ENCODE measurements around the gene AK1.

AK1 gene, protein sequence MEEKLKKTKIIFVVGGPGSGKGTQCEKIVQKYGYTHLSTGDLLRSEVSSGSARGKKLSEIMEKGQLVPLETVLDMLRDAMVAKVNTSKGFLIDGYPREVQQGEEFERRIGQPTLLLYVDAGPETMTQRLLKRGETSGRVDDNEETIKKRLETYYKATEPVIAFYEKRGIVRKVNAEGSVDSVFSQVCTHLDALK

DNA sequence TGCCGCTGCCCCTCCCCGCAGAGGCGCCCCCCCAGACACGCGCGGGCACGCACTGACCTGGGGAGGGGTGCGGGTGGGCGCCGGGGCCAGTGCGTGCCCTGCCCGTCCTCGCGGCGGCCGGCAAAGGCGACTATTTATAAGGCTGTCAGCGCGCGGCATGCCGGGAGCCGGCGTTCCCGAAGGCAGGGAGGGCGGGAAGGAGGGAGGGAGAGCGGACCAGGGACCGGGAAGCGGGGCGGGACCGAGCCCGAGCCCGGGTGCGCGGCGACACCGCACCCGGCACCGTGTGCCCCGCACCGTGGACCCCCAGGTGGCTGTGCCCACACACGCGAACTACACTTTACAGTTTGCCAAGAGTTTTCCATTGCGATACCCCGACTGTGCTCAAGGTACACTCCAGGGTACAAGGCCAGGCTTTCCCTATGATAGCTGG is at the start of gene AK1:
Gene AK1, minus strand, starts transcription at position 110 of the 433 bp plus-strand sequence. CDS start 3,058 bp downstream, outside the sequence.
- peak within 1 kb of the TSS; percentile 56 for H3K4me3 ChIP-seq (ENCODE audit: low read depth, low read length)
- DNase-seq (ENCODE audit: low read depth) = no peak

DNA sequence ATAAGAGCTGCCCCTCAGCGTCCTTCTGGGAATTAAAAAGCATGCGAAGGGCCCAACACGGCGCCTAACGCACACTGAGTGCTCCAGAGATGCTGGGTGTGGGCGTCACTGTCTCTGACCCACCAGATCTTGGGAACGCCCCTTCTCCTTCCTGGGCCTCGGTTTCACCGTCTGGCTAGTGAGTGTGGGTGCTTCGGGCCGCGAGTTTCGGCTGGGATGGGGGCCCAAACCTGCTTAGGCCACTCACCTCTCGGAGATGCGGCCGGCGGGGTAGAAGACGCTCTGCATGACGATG is 49.4 kb upstream of the AK1 start:
- peak overlapping the region; percentile 30 for H3K4me3 ChIP-seq (ENCODE audit: low read depth, low read length)
- DNase-seq (ENCODE audit: low read depth) = no peak

DNA sequence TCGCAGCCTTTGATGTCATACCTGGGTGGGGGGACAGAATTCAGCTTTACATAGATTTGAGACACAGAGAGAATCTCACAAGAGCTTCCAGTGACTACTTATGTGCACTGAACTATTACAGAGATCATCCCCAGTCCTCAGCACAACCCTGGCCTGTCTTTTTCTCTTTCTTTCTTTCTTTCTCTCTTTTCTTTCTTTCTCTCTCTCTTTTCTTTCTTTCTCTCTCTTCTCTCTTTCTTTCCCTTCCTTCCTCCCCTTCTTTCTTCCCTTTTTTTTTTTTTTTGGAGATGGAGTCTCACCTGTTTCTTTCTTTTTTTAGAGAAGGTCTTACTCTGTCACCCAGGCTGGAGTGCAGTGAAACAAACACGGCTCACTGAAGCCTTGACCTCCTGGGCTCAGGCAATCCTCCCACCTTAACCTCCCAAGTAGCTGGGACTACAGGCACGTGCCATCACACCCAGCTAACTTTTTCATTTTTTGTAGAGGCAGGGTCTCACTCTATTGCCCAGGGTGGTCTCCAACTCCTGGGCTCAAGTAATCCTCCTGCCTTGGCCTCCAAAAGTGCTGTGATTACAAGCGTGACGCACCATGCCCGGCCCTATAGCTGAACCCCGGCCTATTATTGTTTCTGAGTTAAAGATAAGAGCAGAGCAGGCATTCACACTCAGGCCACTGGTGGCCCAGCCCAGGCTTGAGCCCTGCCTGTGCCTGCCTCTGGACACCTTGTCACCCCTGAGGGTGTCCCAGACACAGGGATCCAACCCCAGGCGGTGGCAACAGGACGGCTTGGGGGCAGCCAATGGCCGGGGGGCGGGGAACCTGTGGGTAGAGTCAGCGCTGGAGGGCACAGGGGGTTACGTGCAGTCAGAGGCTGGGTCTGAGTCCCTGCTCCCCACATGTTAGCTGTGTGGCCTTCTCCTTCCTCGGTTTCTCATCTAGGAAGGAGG is 48.8 kb upstream of the AK1 start:
- DNase-seq (ENCODE audit: low read depth) = no peak
- peak overlapping the region; percentile 30 for H3K4me3 ChIP-seq (ENCODE audit: low read depth, low read length)

DNA sequence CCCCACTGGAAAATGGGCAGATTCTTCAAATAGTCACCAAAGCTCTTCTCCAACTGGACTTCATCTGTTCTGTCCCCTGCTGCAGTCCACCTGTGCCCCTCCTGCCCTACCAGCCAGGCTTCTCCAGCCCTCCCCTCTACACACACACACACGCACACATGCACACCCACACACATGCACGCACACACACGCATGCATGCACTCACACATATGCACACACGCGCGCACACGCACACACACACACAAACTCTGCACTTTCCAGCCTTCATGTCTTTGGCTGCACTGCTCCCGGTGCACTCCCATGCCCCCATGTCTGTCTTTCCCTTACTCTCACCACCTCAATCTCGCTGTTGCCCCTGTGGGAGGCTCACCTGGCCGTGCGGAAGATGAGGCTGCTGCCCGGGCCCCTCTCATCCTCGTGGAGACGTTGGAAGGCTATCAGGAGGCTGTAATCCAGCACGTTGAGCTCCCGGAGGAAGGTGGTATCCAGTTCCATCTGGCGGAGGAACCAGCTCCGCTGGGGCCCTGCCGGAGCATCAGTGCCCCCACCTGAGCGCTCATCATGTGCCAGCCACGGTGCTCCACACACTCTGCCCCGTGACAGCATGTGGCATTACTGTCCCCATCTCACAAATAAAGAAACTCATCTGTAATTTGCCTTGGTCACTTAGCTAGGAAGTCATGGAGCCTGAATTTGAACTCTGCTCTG is 47.4 kb upstream of the AK1 start:
- no peak for DNase-seq (ENCODE audit: low read depth)
- no peak overlapping the region for H3K4me3 ChIP-seq (ENCODE audit: low read depth, low read length)

DNA sequence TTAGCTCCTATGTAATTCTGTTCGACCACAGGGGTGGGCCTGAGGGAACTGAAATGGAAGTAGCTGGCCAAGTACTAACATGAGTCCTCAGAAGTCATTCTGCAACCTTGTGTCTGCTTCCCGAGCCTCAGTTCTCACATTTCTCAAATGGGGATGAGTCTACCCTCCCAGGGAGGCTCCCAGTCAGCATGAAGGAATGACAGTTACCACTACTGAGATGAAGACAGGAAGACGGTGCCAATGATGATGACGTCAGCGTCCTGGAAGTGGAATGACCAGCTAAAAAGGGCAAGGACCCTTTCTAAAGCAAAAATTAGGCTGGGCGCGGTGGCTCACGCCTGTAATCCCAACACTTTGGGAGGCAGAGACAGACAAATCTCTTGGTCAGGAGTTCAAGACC is 46.3 kb upstream of the AK1 start:
- no peak overlapping the region for H3K4me3 ChIP-seq (ENCODE audit: low read depth, low read length)
- DNase-seq (ENCODE audit: low read depth) = peak; percentile 99

DNA sequence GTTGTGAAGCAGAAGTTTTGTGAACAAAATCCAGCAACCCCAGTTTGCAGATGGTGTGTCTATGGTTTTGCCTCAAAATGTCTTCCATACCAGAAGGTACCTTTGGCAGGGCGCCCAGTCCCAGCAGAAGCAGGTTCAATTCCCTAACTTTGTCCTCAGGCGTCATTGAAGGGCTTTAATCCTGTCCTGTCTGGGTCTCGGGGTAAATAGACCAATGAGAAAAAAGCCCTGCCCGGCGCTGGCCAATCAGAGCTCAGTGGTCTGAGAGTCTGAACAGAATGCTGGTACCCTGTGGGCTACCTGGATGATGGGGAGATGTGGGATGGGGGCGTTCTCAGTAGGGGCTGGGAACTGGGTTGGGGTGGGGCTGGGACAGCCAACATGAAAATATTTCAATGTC is 45.6 kb upstream of the AK1 start:
- DNase-seq (ENCODE audit: low read depth) = no peak
- no peak overlapping the region for H3K4me3 ChIP-seq (ENCODE audit: low read depth, low read length)

DNA sequence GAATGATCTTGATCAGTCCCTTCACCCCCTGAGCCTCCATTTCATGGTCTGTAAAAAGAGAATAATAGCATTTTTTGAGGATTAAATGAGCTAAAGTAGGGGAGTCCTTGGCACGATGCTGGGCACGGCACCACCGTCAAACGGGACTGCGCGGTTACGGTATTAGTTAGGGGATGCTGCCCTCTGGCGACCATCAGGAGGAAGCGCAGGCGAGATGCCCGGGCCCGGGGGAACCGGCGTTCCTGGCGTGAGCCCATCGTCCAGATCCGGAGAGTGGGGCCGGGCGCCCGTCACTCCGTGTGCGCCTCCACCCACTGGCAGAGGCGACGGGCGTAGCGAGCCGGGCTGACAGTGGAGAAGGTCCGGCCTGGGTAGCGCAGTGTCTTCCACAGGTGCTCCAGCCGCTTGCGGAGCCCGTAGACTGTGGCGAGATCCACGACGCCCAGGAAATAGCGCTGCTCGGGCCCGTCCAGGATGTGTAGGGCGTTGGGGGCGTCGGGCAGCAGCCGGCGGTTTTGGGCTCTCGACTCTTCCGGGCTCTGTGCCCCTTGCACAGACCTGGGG is 44.2 kb upstream of the AK1 start:
- H3K4me3 ChIP-seq (ENCODE audit: low read depth, low read length) = peak overlapping the region; percentile 5
- no peak for DNase-seq (ENCODE audit: low read depth)

DNA sequence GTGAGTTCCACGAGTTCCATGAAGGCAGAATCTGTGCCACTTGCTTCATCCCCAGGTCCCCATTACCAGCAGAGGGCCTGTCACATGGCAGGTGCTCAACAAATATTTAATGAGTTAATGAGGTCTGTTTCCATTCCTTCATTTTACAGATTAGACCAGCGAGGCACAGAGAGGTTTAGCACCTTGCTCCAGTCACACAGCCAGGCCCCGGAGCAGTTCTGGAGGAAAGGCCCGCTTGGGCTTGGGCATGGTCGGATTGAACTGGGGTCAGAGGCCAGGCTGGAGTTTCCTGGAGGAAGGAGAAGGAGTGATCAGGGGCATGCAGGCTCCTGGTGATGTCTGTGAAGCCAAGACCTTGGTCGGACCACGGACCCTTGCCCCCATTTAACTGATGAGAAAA is 43.3 kb upstream of the AK1 start:
- DNase-seq (ENCODE audit: low read depth) = no peak
- H3K4me3 ChIP-seq (ENCODE audit: low read depth, low read length) = no peak overlapping the region

DNA sequence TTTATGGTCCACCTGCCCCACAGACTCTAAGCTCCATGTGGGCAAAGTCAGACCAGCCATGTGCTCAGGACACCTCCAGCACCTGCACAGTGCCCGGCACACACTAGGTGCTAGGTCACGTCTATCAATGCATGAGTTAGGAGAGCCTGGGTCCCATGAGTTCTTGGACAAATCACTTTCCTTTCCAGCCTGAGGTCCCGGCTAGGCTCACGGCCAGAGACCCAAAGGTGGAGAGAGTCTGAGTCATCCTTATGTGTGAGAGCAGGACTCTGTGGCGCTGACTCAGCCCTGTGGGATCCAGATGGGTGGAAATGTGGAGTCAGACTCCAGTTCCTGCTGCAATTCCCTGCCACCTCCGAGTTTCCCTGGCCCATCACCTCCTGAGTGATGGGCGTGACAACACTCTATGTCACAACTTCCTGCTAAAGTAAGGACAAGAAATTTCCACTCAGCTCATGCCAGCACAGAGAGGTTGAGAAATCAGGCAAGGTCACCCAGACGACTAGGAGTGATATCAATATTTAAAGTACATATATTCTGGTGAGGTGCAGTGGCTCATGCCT is 41.9 kb upstream of the AK1 start:
- peak; percentile 98 for DNase-seq (ENCODE audit: low read depth)
- no peak overlapping the region for H3K4me3 ChIP-seq (ENCODE audit: low read depth, low read length)

DNA sequence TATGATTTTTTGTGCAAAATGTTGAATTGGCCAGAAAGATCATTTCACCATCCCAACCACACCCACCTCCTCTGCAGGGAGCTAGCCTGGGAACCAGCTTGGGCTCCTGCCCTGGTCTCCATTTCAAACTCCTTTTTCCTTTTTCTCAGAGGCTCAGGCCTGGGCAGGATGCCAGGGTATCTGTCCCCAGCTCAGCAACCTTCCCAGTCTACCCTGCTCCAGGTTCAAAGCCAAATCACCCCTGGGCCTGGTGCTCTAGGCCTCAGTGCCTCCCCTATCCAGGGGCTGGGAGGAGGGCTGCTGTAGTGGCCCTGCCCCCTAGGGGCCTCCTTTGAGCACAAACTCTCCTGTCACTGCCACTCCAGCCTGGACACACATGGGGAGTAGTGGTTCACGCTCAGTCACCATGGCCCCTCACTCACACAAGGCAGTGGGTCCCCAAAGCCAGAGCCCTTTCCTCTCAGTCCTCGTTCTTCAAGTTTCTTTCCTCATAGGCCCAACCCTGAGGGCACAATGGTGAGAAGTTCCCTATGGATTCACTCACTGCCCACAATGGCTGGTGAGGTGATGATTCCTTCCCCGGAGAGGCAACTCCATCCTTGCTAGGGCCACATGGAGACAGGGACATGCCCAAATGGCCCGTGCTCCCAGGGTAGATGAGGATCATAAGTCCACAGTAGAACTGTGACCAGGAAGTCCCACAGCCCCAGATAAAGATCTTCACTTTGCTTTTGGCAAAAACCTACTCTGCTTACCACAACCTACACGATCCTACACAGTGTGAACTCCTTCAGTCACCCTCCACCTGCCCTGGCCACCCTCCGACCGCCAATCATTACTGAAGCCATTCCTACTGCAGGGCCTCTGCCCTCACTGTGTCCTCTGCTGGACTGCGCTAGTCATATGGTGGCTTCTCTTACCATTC is 41.0 kb upstream of the AK1 start:
- no peak overlapping the region for H3K4me3 ChIP-seq (ENCODE audit: low read depth, low read length)
- no peak for DNase-seq (ENCODE audit: low read depth)

DNA sequence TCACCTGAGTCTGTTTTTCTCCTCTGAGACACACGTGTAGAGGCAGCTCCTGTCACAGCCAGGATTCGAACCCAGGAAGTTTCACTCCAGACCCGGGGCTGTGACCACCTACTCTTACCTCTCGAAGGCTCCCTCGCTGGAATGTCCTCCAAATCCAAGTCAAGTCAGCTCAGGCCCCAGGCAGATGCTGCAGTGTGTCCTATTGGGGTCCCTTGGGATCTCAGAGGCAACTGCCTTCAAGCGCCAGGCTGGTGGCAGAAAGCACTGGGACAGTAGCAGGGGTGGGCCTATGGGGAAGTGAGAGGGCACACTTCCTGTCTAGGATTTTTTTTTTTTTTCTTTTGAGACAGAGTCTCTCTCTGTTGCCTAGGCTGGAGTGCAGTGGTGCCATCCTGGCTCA is 40.1 kb upstream of the AK1 start:
- DNase-seq (ENCODE audit: low read depth) = no peak
- H3K4me3 ChIP-seq (ENCODE audit: low read depth, low read length) = no peak overlapping the region

DNA sequence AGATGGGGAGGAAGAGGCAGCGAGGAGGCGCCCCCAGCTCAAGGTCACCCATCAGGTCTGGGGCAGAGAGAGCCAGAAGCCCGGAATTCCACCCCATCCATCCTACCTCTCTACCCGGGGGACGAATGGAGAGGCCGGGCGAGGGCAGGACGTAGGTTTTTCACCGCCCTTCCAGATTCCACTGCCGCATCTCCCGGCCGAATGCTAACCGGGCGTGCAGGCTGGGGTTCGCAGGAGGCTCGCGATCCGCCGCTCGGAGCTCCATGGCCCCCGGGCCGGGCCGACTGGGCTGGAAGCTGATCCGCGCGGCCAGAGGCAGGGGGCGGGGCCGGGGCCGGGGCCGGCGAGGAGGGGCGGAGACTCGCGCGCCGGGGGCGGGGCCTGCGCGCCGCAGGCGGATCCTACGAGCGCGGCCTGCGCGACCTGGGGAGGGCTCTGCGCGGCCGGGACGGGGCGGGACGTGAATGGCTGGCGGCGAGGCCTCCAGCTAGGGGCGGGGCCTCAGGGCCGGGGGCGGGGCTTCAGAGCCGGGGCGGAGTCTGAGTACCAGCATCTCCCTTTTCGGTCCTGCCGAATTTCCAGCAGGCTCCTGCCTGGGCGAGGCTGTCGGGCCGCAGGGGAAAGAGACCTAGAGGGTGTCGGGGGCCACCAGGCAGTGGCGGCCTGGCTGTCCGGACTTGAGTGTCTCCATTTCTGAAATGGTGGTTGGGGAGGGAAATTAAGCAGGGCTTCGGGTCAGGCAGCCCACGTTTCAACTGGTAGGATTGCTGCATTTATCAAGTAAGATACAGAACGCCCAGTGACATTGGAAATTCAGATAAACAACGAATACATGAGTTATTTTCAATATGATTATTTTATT is 39.5 kb upstream of the AK1 start, which contains the start of gene ST6GALNAC4:
Gene ST6GALNAC4, minus strand, starts transcription at position 322 of the 862 bp plus-strand sequence. CDS start 622 bp downstream, outside the sequence.
- DNase-seq (ENCODE audit: low read depth) = peak; percentile 61
- peak within 1 kb of the TSS; percentile 68 for H3K4me3 ChIP-seq (ENCODE audit: low read depth, low read length)

DNA sequence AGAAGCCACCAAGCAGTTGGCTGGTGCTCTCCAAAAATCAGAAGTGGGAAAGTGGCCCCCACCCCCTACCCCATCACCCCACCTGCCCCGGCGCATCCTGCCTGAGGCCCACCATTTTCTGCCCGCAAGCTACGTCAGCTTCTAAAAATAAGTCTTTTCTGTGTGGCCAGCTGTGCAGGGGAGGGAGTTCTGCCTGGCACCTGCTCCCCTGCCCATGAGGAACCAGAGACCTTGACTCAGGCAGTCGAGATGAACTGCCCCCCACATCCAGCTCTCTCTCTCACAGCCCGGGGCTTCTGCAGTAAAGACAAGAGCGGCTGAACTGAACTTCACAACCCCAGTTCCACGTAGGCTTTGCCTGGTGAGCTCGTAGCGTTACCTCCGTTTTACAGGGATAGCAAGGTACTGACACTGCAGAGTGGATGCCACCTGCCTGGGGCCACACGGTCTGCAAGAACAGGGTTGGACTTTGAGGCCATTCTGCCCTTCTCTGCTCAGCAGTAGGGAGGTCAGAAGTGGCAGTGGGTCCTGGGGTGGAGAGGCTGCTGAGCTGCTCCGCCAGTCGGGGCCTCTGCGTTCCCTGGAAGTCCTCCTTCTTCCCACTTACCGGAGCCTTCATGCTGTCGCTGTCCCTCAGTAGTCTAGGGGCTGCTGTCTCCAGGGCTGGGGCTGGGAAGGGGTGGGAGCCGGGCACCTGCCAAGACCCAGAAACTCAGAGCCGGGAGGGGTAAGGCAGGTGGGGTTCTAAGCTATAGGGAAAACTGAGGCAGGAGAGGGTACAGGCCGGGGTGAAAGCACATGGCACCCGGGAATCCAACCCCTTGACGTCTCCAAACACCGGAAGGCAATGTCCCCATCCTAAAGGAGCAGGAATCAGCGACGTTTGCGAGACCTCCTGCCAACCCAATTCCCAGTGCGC is 38.6 kb upstream of the AK1 start:
- no peak for DNase-seq (ENCODE audit: low read depth)
- H3K4me3 ChIP-seq (ENCODE audit: low read depth, low read length) = peak overlapping the region; percentile 68

DNA sequence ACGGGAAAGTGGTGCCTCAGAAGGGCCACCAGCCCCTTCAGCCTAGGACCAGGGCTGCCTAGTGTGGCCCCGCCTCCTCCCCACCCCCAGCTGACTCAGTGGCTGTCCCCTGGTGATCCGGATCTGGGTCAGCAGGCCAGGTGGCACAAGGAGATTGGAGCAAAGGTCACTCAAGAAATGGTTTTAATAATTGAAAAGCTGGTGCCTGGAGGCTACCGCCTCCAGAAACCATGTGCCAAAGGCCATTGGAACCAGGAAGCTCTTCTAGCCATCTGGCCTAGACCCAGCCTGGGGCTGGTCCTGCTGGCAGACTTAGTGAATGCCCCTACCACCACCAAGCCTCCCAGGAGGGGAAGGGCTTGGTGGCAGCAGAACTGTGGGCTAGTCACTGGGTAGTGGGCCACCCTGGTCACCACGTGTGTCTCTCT is 37.9 kb upstream of the AK1 start:
- DNase-seq (ENCODE audit: low read depth) = no peak
- no peak overlapping the region for H3K4me3 ChIP-seq (ENCODE audit: low read depth, low read length)

DNA sequence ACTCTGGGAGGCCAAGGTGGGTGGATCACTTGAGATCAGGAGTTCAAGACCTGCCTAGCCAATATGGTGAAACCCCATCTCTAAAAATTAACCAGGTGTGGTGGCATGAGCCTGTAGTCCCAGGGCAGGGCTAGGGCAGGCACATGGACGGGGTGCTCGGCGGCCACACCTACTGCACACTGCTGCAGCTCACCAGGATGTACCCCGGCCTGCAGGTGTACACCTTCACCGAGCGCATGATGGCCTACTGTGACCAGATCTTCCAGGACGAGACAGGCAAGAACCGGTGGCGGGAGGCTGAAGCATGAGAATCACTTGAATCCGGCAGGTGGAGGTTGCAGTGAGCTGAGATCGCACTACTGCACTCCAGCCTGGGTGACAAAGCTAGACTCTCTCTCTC is 36.2 kb upstream of the AK1 start:
- no peak for DNase-seq (ENCODE audit: low read depth)
- no peak overlapping the region for H3K4me3 ChIP-seq (ENCODE audit: low read depth, low read length)

DNA sequence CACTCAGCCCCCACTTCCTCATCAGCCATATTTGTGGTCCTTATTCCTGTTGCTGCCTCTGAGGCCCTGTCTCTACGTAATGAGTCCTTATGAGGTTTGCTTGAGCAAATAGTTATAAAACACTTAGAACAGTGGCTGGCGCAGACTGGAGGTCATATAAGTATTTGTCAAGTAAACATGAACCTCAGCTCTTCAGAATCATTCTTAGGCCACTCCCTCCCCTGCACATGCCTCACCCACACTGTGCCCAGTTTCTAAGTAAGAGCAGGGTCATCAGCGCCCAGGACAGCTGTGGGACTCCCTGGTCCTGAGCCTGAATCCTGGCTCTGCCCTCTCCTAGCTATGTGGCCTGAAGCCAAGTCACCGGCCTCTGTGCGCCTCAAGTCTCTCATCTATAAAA is 35.4 kb upstream of the AK1 start:
- no peak for DNase-seq (ENCODE audit: low read depth)

DNA sequence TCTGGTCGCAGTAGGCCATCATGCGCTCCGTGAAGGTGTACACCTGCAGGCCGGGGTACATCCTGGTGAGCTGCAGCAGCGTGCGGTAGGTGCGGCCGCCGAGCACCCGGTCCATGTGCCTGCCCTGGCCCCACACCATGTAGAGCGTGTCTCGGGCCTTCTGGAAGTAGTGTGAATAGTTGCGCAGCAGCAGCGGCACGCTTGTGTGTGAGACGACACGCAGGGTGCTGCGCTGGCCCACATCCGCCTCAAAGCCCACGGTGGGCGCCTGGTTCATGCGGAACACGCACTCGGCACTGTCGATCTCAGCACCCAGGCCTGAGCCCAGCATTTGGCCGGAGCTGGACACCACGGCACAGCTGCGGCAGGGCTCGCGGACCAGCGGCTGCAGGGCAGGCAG is 34.8 kb upstream of the AK1 start:
- no peak overlapping the region for H3K4me3 ChIP-seq (ENCODE audit: low read depth, low read length)
- DNase-seq (ENCODE audit: low read depth) = no peak

More for the DNA sequence above, 35.4 kb upstream of the AK1 start:
- H3K4me3 ChIP-seq (ENCODE audit: low read depth, low read length) = no peak overlapping the region

All from skeletal muscle cell (primary cell).